Heart left ventricle (tissue), 13 donors: ENCODE data around the gene ITM2C.

ENCODE experiments used
- POLR2A ChIP-seq, 2 donors: fragments of 450-650 bp; IDR thresholded peaks; one replicate each; pipeline ENCODE4 v1.6.1; 2017; ENCODE audit warnings: antibody characterized with exemption in 2 of 2, mild to moderate bottlenecking in 2 of 2, moderate library complexity in 2 of 2
- TF ChIP-seq, protein P1 (sequence below), 12 donors: fragments of 200-600 bp; sonication (generic) in 4 of 12; IDR thresholded peaks; one replicate each; pipeline versions ENCODE4 v1.5.0 to v1.8.0; 2018 to 2022; ENCODE audit warnings: antibody characterized with exemption in 12 of 12, mild to moderate bottlenecking in 5 of 12
- donor health status: ischemic (EF 13 %, LVEDD 7.1; RV severe dilation, severe dysfunction).
- donor health status: DM: no; HTN: yes; CAD: no.
- donor health status: DM: no; HTN: no; CAD: no.
- donor health status: ischemic (EF 25% LVEDD 6.9; RV normal size, moderate dysfunction).
- donor health status: ischemic (EF 25% LVEDD 5.7; RV mildly dilated, moderate dysfunction).
- donor health status: ischemic (EF 35%, LVEDD 5.7; RV mildly dilated, moderate dysfunction).
- donor health status: nonischemic (EF 11% LVEDD 7.7; RV severe dilation, severe dysfunction).
- donor health status: DM: yes; HTN: yes; CAD: no.
- donor health status: PGD.
- donor health status: ischemic (EF 29% LVEDD 5.4; RV normal size, mild dysfunction).
- donor health status: nonischemic (EF 23%, LVEDD 6.1; RV moderate dilation, normal function).

GRCh38 chr2:230889911-230890601 is 25.3 kb downstream of the ITM2C start:
- TF ChIP-seq, protein P1, sequence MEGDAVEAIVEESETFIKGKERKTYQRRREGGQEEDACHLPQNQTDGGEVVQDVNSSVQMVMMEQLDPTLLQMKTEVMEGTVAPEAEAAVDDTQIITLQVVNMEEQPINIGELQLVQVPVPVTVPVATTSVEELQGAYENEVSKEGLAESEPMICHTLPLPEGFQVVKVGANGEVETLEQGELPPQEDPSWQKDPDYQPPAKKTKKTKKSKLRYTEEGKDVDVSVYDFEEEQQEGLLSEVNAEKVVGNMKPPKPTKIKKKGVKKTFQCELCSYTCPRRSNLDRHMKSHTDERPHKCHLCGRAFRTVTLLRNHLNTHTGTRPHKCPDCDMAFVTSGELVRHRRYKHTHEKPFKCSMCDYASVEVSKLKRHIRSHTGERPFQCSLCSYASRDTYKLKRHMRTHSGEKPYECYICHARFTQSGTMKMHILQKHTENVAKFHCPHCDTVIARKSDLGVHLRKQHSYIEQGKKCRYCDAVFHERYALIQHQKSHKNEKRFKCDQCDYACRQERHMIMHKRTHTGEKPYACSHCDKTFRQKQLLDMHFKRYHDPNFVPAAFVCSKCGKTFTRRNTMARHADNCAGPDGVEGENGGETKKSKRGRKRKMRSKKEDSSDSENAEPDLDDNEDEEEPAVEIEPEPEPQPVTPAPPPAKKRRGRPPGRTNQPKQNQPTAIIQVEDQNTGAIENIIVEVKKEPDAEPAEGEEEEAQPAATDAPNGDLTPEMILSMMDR (IDR thresholded peaks at IDR 0.05) = no peak
- no peak for TF ChIP-seq POLR2A (IDR thresholded peaks at IDR 0.05)
